ENCODE data around the gene POLK.
"Not testable (repeated sequence)": the region's sequence is repeated elsewhere in the genome, so short reads cannot be mapped to it uniquely, and the experiment has no call there.

Gene POLK

DNA sequence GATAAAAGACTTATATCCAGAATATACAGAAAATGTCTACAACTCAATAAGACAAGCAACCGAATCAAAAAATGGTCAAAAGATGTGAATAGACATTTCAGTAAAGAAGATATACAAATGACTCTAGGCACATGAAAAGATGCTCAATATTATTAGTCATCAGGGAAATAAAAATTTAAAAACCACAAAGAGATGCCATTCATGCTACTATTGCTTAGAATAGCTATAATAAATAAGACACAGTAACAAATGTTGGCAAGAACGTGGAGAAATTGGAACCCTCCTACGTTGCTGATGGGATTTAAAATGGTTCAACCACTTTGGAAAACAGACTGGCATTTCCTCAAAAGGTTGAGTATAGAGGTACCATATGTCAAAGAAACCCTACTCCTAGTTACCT is 39.8 kb downstream of the POLK start:
- DNase-seq = no peak

DNA sequence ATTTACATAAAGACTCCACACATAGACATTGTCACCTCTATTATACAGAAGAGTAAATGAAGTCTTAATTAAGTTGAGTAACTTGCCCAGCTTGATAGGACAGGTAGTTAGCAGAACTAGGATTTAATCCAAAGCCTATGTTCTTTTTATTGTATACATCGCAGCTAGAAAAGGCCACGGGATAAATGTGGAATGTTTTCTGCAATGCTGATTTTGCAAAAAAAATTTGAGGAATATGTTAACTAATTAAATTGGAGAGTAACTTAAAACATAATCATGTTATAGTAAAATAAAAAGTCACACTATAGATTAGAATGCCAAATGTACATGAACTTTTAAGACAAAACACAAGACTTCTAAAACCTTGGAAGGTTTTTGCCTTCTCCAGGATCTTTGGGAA is 41.1 kb downstream of the POLK start:
- DNase-seq = no peak

DNA sequence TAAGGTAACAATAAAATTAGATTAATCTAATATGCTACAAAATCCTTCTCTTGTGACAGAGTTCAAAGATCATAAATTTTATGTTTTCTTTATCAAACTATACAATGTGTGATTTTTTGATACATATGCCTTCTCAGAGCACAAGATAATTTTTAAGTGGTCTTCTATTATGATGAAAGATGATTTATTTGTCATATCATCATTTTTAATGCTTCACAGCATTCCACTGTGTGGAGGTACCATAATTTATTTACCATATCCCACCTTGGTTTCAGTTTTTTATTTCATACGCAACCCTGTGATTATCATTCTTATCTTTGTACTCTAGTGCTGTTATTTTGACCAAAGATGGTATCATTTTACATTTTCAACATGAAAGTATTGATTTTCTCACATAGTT is 41.7 kb downstream of the POLK start:
- no peak for DNase-seq

DNA sequence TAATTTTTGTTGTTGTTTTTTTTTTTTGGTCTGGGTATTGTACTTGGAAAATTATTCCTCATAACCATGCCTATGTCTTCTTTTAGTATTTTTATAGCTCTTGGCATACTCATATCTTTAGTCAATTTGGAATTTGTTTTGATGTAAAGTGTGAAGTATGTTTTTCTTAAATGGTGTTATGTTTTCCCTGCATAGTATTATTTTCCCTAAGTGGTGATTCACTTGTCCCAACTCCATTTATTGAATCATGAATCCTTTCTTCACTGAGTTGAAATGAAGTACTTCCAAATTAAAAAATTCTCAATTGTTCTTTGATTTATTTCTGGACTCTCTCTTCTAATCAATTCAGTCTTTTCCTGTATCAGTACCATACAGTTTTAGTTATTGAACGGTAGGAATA is 46.5 kb downstream of the POLK start:
- DNase-seq = no peak

DNA sequence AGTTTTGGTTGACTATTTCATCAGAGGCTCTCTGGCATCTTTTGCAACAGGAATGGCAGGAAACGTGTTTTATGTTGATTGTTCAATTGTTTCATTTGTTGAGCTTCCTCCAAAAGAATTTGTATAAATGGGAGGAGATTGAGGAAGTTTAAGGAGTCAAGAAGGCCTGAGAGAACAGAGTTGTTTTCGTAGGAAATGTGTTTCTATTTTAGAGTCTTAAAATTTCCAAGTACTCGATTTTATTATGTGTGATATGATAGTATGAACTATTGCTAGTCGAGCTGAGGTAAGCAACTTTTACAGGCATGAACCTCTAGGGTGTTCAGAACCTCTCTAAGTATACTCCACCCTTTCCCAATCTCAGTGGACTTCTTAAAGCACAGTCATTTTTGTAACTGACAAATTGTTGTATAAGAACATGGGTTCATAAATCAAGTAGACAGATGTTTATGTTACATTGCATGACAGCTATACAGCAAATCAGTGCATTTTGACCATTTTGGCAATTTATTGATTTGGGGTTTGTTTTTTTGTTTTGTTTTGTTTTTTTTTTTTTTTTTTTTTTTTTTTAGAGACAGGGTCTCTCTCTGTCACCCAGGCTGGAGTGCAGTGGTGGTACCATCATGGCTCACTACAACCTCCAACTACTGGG is 47.4 kb downstream of the POLK start:
- DNase-seq = no peak

DNA sequence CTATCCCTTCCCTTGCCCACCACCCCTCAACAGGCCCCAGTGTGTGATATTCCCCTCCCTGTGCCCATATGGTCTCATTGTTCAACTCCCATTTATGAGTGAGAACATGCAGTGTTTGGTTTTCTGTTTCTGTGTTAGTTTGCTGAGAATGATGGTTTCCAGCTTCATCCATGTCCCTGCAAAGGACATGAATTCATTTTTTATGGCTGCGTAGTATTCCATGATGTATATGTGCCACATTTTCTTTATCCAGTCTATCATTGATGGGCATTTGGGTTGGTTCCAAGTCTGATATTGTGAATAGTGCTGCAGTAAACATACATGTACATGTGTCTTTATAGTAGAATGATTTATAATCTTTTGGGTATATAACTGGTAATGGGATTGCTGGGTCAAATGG is 49.0 kb downstream of the POLK start:
- not testable (repeated sequence) for DNase-seq

DNA sequence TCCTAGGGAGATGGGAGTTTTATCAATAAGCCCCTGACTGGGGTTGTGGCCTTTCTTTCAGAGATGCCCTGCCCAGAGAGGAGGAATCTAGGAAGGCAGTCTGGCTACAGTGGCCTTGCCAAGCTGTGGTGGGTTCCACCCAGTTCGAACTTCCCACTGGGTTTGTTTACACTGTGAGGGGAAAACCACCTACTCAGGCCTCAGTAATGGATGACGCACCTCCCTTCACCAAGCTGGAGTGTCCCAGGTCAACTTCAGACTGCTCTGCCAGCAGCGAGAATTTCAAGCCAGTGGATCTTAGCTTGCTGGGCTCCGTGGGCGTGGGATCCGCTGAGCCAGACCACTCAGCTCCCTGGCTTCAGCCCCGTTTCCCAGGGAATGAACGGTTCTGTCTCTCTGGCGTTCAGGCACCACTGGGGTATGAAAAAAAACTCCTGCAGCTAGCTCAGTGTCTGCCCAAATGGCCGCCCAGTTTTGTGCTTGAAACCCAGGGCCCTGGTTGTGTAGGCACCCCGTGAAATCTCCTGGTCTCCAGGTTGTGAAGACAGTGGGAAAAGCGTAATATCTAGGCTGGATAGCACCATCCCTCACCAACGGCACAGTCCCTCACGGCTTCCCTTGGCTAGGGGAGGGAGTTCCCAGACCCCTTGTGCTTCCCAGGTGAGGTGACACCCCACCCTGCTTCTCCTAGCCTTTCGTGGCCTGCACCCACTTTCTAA is 54.5 kb downstream of the POLK start:
- not testable (repeated sequence) for DNase-seq

DNA sequence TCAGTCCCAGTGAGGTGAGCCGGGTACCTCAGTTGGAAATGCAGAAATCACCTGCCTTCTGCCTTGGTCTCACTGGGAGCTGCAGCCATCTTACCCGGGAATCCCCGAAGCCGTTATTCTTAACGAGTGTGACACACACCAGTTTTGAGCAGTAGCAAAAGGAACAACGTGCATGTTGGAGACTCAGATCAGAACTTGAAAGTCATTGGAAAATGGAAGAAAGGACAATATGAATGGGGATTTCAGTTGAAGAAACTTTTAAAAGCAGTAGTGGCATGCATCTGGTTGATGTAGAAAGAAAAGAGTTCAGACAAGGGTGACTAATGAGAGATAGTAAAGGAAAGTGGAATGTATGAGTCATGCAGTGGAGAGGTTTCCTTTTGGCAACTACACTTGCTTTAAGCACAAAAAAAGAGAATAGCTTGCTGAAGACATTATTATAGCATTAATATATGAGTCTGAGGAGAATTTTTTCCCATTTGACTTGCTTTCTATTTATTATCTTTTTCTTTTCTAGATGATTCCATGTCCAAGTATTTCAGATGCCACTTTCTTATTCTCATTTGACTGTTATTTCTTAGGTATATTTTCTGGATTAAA is 55.1 kb downstream of the POLK start:
- DNase-seq = no peak

DNA sequence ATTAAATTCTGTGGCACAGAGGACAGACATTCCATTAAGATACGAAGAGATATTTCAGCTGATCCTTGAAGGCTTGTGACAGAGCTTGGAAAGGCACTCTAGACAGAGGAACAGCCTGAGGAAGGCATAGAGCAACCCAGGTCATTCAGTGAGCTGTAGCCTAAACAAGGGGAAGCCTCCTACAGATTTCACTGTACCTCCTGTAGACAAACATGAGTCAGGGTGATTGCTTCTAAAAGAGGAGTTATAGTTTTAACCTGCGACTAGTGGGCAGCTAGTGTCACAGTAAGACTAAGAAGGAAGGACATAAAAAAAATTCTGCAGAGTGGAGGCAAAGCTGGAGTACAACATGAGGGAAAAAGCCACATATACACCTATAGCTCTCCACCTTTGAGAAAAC is 56.0 kb downstream of the POLK start:
- DNase-seq = no peak

DNA sequence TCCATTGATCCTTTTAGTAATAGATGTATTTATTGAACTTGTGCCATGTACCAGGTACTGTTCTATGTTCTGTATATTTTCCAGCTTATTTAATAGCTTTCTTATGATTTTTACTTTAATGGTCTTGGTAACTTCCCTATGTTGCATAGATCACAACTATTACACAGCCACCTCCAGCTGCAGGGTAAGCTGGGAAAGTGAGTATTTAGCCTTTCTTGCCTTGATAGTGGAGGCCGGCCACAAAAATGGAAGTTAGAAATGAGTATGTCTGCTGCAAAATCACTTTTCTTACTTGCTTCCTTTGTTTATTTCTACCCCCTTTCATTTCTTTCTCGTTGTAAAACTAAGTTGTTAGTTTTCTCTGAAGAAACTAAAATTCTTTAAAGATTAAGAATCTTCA is 56.5 kb downstream of the POLK start:
- no peak for DNase-seq

DNA sequence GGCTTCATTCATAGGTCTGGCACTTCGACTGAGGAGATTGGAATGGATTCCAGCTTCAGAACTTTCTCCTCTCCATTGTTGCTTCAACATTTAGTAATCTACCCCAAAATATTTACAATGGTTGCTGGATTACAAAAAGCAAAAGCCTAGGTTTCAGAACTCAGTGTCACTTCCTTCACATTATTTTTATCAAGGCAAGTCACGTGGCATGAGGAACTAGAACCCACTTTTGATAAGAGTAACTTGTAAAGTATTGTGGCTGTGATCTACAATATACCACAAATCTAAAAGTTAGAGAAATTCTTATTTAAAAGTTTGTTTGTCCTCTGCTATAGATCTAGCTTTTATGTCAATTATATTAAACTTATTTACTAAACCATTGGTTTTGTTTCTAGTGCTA is 59.9 kb downstream of the POLK start:
- no peak for DNase-seq

DNA sequence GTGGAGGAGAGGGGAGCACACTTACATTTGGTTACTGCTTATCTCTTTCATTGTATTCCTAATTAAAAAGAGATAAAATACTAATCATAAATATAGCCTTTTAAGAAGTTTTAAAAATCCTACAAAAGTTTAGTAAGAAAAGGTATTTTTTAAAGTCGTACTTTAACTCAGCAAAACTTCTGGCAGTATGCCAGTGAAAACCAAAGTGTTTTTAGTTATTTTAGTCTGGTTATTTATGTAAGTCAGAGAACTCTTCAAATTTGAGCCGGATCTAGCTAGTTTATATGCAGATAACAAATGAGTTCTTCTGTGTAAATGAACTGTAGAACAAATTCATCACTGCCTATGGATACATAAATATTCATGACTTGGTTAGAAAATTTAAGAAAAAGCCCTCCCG is 63.1 kb downstream of the POLK start:
- no peak for DNase-seq

DNA sequence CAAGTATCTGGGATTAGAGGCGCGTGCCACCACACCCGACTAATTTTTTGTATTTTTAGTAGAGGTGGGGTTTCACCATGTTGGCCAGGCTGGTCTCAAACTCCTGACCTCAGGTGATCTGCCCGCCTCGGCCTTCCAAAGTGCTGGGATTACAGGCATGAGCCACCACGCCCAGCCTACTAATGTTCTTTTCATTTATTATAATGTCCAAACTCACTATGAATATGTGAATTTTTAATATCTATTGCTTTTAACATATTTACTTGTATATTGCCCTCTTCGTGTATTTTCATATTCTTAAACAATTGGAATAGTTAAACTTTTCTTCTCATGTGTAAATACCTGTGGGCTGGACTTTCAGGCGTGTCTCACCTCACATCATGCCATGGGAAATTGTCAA is 66.6 kb downstream of the POLK start:
- not testable (repeated sequence) for DNase-seq

DNA sequence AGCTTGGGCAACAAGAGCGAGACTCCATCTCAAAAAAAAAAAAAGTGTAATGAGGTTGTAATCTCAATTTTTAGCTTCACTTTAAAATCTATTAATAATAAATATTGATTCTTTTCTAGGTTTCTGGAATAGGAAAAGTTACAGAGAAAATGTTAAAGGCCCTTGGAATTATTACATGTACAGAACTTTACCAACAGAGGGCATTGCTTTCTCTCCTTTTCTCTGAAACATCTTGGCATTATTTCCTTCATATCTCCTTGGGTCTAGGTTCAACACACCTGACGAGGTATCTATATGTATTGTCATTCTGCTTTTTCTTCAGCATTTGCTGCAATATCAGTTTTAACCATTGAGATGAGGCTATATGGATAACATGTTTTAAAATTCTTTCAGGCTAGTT is 73.0 kb downstream of the POLK start:
- DNase-seq = no peak

DNA sequence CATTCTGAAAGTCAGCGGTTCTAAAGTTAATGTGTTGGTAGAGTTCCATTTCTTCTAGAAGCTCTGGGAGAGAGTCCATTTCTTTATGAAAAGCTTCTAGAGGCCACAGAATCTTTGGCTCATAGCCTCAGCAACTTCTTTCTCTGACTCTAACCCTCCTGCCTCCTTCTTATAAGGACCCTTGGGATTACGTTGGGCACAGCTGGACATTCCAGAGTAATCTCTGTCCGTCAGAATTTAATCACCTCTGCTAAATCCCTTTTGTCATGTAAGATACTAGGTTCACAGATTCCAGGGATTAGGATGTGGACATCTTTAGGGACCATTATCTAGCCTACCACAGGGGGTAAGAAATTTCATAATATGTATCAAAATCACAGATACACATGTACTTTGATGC is 77.0 kb downstream of the POLK start:
- no peak for DNase-seq

DNA sequence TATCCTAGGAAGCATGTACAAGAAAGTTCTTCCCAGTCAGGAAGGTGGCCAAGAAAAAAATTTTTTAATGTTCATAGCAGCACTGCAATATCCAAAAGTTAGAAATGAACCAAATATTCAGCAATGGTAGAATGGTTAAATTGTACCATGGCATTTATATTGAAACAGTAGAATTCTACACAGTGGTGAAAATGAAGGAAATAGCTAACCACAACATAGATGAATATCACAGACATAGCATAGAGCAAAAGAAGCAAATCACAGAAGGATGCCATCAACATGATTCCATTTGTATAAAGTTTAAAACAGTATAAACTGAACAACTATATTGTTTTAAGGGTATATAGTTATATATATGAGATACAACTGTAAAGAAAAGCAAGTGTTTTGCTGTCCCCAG is 88.8 kb downstream of the POLK start:
- no peak for DNase-seq

DNA sequence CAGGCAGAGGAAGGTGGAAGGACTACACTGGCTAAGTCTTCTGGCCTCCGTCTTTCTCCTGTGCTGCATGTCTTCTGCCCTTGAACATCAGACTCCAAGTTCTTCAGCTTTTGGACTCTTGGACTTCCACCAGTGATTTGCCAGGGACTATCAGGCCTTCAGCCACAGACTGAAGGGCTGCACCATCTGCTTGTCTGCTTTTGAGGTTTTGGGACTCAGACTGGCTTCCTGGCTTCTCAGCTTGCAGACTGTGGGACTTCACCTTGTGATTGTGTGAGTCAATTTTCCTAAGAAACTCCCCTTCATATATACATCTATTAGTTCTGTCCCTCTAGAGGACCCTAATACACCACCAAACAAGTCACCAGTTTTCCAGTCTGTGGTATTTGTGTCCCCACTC is 89.9 kb downstream of the POLK start:
- DNase-seq = no peak

DNA sequence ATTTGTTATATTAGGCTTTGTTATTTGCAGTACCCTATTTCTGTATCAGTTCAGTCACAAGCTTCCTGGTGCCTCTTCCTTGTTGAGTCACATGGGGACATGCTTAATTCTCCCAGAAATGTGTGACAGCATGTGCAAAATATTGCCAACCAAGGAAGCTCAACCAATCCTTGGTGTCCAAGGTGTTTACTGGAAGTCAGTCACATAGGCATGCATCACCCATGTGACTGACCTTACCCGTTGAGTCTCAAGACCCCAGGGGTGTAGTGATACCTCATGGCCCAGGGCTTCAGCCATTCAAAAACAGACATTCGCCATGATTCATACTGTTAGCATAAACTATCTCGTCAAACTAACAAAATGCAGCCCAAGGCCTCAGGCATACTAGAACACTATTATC is 90.3 kb downstream of the POLK start:
- no peak for DNase-seq

DNA sequence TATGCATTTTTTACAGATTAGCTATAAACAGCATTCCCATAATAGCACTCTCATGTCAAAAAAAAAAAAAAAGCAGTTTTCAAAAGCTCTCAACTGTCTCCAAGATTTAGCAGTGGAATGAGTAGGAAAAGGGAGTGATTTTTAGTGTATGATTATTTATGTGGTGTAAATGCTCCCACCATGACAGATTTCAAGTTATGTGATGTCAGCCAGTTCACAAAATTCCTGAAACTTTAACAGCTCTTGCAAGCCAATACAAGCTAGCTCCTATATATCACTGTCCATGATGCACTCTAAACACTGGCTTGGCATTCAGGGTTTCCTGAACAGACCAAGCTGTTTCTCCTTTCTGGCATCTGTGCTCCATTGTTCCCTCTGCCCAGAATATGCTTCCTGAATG is 91.7 kb downstream of the POLK start:
- no peak for DNase-seq

DNA sequence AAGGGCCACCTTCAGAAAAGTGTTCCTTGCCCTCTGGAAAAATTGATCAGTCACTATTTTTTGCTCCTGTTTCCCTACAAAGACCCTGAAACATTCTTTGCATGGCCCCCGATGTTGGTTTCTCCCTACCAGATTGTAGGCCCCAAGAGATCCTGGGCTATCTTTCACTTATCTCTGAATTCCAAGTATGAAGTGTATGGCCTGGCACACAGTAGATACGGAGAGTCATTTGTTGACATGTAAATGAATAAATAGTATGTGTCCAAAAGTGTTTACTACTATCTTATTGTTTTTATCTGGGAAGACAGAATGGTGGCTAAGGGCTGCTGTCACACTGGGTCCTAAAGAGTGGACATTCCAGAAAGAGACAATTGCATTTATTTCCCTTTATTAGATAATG is 92.1 kb downstream of the POLK start:
- no peak for DNase-seq

DNA sequence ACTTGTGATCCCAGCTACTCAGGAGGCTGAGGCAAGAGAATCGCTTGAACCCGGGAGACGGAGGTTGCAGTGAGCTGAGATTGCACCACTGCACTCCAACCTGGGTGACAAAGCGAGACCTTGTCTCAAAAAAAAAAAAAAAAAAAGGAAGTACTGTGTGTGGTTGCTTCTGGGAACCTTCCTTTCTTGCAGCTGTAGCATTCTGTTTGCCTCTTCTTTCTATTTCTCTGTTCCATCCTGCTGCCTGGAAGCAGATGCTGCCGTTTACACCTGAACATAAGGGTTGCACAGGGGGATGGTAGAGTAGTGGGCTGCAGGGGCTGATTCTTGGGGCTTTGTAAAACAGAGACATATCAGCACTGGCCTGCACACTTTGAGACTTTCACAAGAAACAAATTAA is 95.7 kb downstream of the POLK start:
- DNase-seq = not testable (repeated sequence)

DNA sequence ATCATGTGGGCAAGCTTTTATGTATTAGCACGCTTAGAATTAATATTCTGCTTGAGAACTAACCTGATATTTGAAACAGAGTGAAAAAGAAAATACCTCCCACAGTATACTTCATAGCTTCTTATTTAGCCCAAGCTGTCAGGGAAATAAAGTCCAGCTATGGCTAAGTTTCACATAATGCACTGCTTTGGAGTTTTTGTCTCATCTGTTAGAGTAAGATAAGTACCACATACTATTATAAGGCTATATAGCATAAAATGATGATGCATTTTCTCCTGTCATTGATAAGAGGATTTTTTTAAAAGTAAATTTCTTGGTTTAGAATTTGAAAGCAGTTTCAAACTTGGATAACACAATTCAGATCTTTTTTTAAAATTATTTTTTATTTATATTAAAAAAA is 97.2 kb downstream of the POLK start:
- DNase-seq = no peak

DNA sequence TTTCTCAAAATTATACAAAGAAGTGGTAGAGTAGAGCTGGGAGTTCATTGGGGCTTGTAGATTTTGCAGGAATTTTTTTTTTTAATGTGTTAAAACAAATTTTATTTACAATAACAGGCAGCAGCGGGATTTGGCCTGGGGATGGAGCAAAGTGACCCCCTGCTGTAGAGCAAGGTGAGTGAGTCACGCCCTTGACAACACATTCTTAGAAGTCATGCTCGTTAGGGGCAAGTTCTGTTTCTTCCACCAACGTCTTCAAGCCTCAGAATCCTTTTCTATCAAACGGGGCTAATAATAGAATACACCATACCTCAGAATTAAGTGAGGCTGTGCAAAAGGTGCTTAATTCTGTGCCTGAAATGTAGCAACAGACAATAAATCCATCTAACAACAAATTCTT is 98.5 kb downstream of the POLK start:
- no peak for DNase-seq

DNA sequence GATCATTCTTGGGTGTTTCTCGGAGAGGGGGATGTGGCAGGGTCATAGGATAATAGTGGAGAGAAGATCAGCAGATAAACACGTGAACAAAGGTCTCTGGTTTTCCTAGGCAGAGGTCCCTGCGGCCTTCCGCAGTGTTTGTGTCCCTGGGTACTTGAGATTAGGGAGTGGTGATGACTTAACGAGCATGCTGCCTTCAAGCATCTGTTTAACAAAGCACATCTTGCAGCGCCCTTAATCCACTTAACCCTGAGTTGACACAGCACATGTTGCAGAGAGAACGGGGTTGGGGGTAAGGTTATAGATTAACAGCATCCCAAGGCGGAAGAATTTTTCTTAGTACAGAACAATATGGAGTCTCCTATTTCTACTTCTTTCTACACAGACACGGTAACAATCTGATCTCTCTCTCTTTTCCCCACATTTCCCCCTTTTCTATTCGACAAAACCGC is 99.2 kb downstream of the POLK start:
- not testable (repeated sequence) for DNase-seq

All from NCI-H1694 (cell line).